GM12864 (cell line): ENCODE results near the gene GPRASP2.

Experiments used
- DNase-seq: peaks from one replicate; pipeline ENCODE4 v3.0.0-alpha.2; 2011; ENCODE audit warnings: low read depth
- H3K4me3 ChIP-seq: 2 replicates; pipeline ENCODE4 v1.5.1; 2011; ENCODE audit warnings: mild to moderate bottlenecking, low read depth, low read length, control low read depth
- CTCF ChIP-seq: IDR thresholded peaks from 2 replicates; pipeline ENCODE4 v1.5.1; 2011; ENCODE audit warnings: low read depth, mild to moderate bottlenecking, moderate library complexity, low read length, control low read depth, inconsistent platforms; ENCODE audit errors: missing control alignments

GPRASP2 gene

DNA sequence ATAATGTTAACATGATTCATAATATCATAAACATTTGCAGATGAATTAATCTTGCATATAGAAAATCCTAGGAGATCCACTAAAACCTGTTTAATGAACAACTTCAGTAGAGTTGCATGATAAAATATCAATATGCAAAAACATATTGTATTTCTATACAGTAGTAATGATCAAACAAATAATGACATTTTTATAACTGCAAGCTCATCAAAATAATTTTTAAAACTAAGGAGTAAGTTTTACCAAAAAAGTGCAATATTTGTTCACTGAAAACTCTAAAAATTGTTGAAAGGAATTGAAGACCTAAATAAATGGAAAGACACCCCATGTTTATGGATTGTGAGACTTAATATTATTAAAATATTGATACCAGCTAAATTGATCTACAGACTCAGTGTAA, 15.9 kb upstream of the GPRASP2 start:
- DNase-seq, result no peak
- no peak for TF ChIP-seq CTCF
- no peak overlapping the region for H3K4me3 ChIP-seq

- DNase-seq, result no peak
- no peak for TF ChIP-seq CTCF
- H3K4me3 ChIP-seq, result no peak overlapping the region
Measured at GRCh38 chrX:102697494-102697893, 14.8 kb upstream of the GPRASP2 start.

- H3K4me3 ChIP-seq, result no peak overlapping the region
- no peak for TF ChIP-seq CTCF
- DNase-seq, result no peak
Measured at GRCh38 chrX:102708900-102709299, 3.3 kb upstream of the GPRASP2 start.

- no peak for DNase-seq
- no peak overlapping the region for H3K4me3 ChIP-seq
- TF ChIP-seq CTCF, result no peak
Measured at GRCh38 chrX:102711872-102712215, 404 bp upstream of the GPRASP2 start.

DNA sequence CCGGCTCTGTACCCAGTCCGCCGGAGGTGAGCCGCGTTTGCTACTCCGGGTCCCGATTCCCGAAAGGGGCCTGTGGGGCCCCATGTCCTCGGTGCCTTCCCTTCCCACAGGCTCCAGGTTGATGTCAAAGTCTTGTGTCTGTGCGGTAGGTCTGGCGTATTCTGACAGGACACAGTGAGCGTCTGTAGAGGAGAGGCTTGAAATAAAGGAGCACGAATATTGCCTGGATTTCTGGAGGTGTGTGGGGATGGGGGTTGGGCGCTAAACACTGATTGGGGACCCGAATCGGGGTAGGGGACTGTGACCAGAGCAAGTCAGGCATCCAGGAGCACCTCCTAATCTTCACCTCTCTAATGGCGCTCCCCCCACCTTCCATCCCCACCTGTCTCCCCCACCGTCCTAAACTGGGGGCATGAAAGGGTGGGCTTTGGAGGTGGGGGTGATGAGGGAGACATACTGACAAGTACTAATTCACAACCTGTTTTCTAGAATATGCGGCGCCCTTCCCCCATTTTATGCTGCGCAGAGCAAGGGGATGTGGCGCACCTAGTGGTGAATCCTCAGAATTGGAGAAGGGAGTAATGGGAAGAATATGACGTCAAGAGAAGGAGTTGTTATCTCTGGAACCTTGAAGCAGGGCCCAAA, 855 bp downstream of the GPRASP2 start:
- no peak for TF ChIP-seq CTCF
- DNase-seq, result no peak
- no peak overlapping the region; the same call in 1 of the 2 replicates for H3K4me3 ChIP-seq

DNA sequence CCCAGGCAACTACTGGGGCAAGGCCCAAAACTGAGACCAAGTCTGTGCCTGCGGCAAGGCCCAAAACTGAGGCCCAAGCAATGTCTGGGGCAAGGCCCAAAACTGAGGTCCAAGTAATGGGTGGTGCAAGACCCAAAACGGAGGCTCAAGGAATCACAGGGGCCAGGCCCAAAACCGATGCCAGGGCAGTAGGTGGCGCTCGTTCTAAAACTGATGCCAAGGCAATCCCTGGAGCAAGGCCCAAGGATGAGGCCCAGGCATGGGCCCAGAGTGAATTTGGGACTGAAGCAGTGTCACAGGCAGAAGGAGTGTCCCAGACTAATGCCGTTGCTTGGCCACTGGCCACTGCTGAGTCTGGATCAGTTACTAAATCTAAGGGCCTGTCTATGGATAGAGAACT, 2.7 kb downstream of the GPRASP2 start:
- TF ChIP-seq CTCF, result peak; percentile 8
- DNase-seq, result no peak
- no peak overlapping the region for H3K4me3 ChIP-seq

DNA sequence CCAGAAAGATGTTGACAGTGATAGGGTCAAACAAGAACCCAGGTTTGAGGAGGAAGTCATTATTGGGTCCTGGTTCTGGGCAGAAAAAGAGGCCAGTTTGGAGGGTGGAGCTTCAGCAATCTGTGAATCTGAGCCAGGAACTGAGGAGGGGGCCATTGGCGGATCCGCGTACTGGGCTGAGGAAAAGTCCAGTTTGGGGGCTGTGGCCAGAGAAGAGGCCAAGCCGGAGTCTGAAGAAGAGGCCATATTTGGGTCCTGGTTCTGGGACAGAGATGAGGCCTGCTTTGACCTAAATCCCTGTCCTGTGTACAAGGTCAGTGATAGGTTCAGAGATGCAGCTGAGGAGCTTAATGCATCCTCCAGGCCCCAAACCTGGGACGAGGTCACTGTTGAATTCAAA, 3.7 kb downstream of the GPRASP2 start:
- no peak for DNase-seq
- no peak for TF ChIP-seq CTCF

More for the DNA sequence above, 3.7 kb downstream of the GPRASP2 start:
- no peak overlapping the region for H3K4me3 ChIP-seq
